Mucosa of descending colon (tissue), 3 donors: ENCODE results near the gene DDHD1. TPM values are rescaled to one million over a fixed set of nuclear protein-coding genes. Genes with fewer than 3 reads are reported as not detected.

Source experiments
- ATAC-seq: fragments of 200-7000 bp; cut with Tn5 transposase; one replicate; pipeline ENCODE4 v1.9.1; 2020; ENCODE audit warnings: mild to moderate bottlenecking, moderate library complexity
- DNase-seq, 3 donors: peaks; one replicate each; pipeline ENCODE4 v3.0.0-alpha.2; 2020
- H3K36me3 ChIP-seq: fragments of 200-600 bp; one replicate; pipeline ENCODE4 v1.8.0; 2021; ENCODE audit warnings: low read depth, mild to moderate bottlenecking
- H3K4me1 ChIP-seq: fragments of 200-600 bp; one replicate; pipeline ENCODE4 v1.8.0; 2021; ENCODE audit warnings: low read depth, mild to moderate bottlenecking
- H3K4me3 ChIP-seq: fragments of 200-600 bp; one replicate; pipeline ENCODE4 v1.8.0; 2021; ENCODE audit warnings: mild to moderate bottlenecking
- H3K9me3 ChIP-seq: fragments of 200-600 bp; one replicate; pipeline ENCODE4 v1.8.0; 2021; ENCODE audit warnings: mild to moderate bottlenecking
- CTCF ChIP-seq: fragments of 200-600 bp; IDR thresholded peaks from one replicate; pipeline ENCODE4 v1.8.0; 2022; ENCODE audit warnings: antibody characterized with exemption, mild to moderate bottlenecking
- intact Hi-C, 2 donors: fragments of 100-400 bp; cut with DNase I in 1 of 2; cut with micrococcal nuclease in 1 of 2; formaldehyde crosslinking; loops; one replicate each; pipeline versions ENCODE4 v1.11.0 to v1.11.1; 2022; cut with DNase I, micrococcal nuclease
- total RNA-seq, 3 donors: library from RNA; stranded (reverse); fragmentation: NEBNext Ultra II Directional in 2 of 3; extraction: Animal tissue kit (Norgen Biotek cat#: 25700) in 2 of 3; gene quantifications; one replicate each; pipeline versions ENCODE4 v1.2.1 to v1.2.4, GENCODE V29; 2021 to 2023
- donor health status: DM: no; HTN: no; CAD: no; lungs with moderate emphysema.
- donor health status: DM: no; HTN: no; CAD: no.
- donor health status: DM: no; HTN: yes; CAD: no.

The DDHD1 gene
- total RNA-seq, 3 donors from 2014 or later: 7.7 to 15.7 (median 8.2) TPM

- no peak overlapping the region for H3K4me3 ChIP-seq
- ATAC-seq: no peak
- no peak for DNase-seq
- TF ChIP-seq CTCF: no peak
- no peaks in the 10 kb centered on the region for H3K9me3 ChIP-seq
- intact Hi-C loops: no loop called here
- no peaks in the 10 kb centered on the region for H3K4me1 ChIP-seq
- no peaks in the 10 kb centered on the region for H3K36me3 ChIP-seq
Measured at GRCh38 chr14:53064475-53064874, 88.6 kb downstream of the DDHD1 start.

- Histone ChIP-seq H3K4me3 (no peak overlapping the region), H3K36me3 (no peaks in the 10 kb centered on the region), H3K9me3 (no peaks in the 10 kb centered on the region), H3K4me1 (no peaks in the 10 kb centered on the region)
- DNase-seq (no peak), ATAC-seq (no peak)
- TF ChIP-seq CTCF: no peak
- intact Hi-C loops: no loop called here
Measured at GRCh38 chr14:53062856-53063255, 90.3 kb downstream of the DDHD1 start.

- Histone ChIP-seq H3K9me3 (no peaks in the 10 kb centered on the region), H3K36me3 (no peaks in the 10 kb centered on the region), H3K4me3 (no peak overlapping the region), H3K4me1 (no peaks in the 10 kb centered on the region)
- no peak for DNase-seq
- ATAC-seq: no peak
- no peak for TF ChIP-seq CTCF
- intact Hi-C loops: no loop called here
Measured at GRCh38 chr14:53060046-53060445, 93.1 kb downstream of the DDHD1 start.

GRCh38 chr14:53055003-53055402 lies 98.1 kb downstream of the DDHD1 start:
- DNase-seq (no peak), ATAC-seq (peak; percentile 60)
- H3K36me3 ChIP-seq: no peaks in the 10 kb centered on the region
- intact Hi-C loops: loop anchor here in 1 of 2 donors (10.0 kb wide), 1 partner anchor 230 kb away; no protein-coding TSS in a partner anchor
- H3K4me3 ChIP-seq: no peak overlapping the region
- no peaks in the 10 kb centered on the region for H3K9me3 ChIP-seq
- H3K4me1 ChIP-seq: no peaks in the 10 kb centered on the region
- peak; percentile 32 for TF ChIP-seq CTCF

GRCh38 chr14:53054457-53054856 lies 98.7 kb downstream of the DDHD1 start:
- no peak for DNase-seq
- no peak overlapping the region for H3K4me3 ChIP-seq
- no peaks in the 10 kb centered on the region for H3K36me3 ChIP-seq
- no peaks in the 10 kb centered on the region for H3K4me1 ChIP-seq
- intact Hi-C loops: loop anchor here in 1 of 2 donors (10.0 kb wide), 1 partner anchor 230 kb away; no protein-coding TSS in a partner anchor
- TF ChIP-seq CTCF: no peak
- H3K9me3 ChIP-seq: no peaks in the 10 kb centered on the region
- no peak for ATAC-seq

GRCh38 chr14:53048631-53049030 lies 104.5 kb downstream of the DDHD1 start:
- ATAC-seq (no peak), DNase-seq (no peak)
- H3K9me3 ChIP-seq: no peaks in the 10 kb centered on the region
- H3K36me3 ChIP-seq: no peaks in the 10 kb centered on the region
- TF ChIP-seq CTCF: no peak
- no peaks in the 10 kb centered on the region for H3K4me1 ChIP-seq
- intact Hi-C loops: no loop called here
- H3K4me3 ChIP-seq: no peak overlapping the region
